ENCODE measurements around the gene BAMBI.

The BAMBI gene

DNA sequence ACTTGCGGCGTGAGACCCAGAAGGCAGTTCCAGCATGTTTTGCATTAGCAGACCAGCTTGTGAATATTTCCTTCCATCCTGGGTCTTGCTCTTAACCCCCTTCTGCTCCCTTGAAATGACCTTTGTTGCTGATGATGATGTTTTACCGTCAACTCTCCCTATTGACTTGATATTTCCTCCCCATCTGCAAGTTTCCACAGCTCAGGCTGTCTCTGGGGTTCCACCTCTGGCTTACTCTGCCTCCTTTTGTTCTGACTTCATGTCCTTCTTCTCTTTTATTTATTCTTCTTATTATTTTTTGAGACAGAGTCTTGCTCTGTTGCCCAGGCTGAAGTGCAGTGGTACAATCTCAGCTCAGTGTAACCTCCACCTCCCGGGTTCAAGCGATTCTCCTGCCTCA is 17.2 kb downstream of the BAMBI start:
- in situ Hi-C loops (cut with MboI; ENCODE audit: low sequenced_read_pairs) = no loop called here

DNA sequence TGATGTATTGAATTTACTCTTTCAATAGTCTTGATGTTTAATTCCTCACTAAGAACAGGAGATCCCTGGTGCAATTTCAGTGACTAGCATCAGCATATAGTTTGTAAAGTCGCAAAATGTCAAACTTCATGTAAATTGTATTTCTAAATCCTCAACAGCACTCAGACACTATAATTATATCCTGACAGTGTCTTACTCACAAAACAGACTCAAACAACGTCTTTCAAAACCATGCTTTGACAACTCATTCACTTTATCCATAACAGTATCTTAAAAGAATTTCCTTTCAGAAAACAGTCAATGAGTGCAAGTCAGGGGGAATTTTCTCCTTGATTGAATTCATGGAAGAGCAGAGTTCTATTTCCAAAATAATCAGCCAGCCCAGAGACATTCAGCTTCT is 20.8 kb downstream of the BAMBI start:
- in situ Hi-C loops (cut with MboI; ENCODE audit: low sequenced_read_pairs) = no loop called here

- in situ Hi-C loops (cut with MboI; ENCODE audit: low sequenced_read_pairs) = no loop called here
These were observed 27.3 kb downstream of the BAMBI start for GRCh38 chr10:28704464-28705161.

DNA sequence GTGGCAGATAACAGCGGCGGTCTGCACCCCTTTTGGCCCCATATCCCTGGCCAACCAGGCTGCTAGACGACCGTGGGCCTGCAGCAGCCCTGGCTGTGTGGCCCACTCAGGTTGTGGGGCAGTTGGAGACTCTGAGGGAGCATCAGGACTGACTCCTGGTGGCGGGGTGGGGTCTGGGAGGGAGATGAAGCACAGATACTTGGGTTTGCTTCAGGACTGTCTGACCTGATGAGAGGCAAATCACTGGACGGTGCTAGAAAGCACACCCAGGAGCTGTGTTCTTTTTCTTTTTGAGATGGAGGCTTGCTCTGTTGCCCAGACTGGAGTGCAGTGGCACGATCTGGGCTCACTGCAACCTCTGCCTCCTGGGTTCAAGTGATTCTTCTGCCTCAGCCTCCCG is 28.2 kb downstream of the BAMBI start:
- in situ Hi-C loops (cut with MboI; ENCODE audit: low sequenced_read_pairs) = no loop called here

GRCh38 chr10:28709001-28709710 is 31.8 kb downstream of the BAMBI start:
- in situ Hi-C loops (cut with MboI; ENCODE audit: low sequenced_read_pairs) = no loop called here

GRCh38 chr10:28710202-28710886 is 33.0 kb downstream of the BAMBI start:
- in situ Hi-C loops (cut with MboI; ENCODE audit: low sequenced_read_pairs) = no loop called here

DNA sequence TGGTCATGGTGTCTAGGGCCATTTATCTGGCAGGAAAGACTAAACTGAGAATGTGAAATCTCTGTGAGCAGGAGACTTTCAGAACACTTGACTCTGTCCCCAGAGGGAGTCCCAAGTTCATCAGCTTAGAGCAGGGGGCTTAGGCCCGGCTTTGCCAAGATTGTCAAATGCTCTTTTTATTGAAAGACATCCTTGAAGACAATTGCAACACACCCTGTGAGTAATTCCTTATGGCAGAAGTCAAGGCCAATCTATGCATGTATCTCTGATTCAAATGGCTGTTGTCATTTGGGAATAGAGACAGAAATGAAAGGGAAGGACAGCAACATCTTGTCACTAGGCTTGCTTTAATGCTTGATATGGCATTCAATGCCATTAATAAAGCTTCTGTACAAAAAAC is 33.7 kb downstream of the BAMBI start:
- in situ Hi-C loops (cut with MboI; ENCODE audit: low sequenced_read_pairs) = no loop called here

DNA sequence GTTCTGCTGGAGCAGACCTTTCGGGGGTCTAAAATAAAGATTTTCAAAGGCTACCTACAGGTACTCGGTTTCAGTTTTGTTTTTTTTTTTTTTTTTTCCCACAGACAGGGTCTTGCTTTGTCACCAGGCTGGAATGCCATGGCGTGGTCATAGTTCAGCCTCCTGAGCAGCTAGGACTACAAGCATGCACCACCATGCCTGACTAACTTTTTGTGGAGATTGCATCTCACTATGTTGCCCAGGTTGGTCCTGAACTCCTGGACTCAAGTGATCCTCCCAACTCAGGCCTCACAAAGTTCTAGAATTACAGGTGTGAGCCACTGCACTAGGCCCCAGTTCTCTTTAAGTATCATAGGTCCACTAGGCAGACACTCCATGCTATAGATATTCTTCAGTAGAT is 34.5 kb downstream of the BAMBI start:
- in situ Hi-C loops (cut with MboI; ENCODE audit: low sequenced_read_pairs) = no loop called here

DNA sequence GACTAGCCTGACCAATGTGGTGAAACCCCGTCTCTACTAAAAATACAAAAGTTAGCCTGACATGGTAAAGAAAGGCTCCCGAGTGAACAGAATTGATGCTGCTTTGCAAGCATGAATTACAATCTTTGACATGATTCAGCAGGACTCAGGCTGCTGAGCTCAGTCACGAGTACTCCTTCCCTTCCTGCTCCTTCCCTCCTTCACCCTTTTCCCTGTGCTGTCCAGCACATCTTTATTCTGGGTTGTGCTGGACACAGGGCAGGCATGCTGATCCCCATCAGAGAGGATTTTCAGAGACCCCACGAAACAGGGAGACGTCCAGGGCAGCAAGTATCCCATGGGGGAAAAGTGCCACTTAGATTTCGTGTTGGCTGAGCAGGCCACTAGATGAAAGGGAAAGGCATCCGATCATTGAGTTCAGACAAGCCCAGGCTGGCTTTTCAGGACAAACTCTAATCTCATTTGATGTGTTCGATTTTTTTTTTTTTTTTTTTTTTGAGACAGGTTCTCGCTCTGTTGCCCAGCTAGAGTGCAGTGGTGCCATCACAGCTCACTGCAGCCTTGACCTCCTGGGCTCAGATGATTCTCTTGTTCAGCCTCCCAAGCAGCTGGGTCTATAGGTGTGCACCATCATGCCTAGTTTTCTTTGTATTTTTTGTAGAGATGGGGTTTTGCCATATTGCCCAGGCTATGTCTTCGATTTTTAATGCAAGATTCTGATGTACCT is 36.5 kb downstream of the BAMBI start:
- in situ Hi-C loops (cut with MboI; ENCODE audit: low sequenced_read_pairs) = no loop called here

DNA sequence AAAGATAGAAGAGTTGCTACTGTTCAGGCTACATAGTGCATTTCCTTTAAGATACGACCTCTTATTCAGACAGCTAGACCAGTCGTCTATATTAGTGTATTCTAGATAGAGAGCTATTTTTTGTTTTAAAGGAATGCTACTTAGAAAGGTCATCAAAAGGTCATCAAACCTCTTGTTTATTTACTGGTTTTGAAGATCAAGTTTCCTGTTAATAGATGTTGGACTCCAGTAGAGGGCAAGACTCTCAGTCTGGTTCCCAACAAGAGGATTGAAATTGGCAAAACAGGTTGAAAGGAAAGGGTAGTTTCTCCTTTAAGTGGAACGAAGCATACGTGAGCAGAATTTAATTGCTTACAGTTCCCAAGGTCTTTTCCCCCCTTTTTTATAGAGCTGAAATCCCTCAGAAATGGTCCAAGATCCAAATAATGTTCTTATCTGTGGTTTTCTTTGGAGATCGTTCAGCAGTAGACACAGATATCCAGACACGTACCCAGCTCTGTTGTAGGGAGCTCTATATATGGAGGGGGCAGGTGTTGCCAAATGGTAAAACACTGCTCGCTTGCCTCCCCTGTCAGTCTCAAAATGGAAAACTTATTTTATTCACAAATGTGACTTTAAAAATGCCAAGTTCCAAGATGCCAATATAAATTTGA is 37.2 kb downstream of the BAMBI start:
- in situ Hi-C loops (cut with MboI; ENCODE audit: low sequenced_read_pairs) = no loop called here

GRCh38 chr10:28715246-28715645 is 37.9 kb downstream of the BAMBI start:
- in situ Hi-C loops (cut with MboI; ENCODE audit: low sequenced_read_pairs) = no loop called here

- in situ Hi-C loops (cut with MboI; ENCODE audit: low sequenced_read_pairs) = no loop called here
These were observed 38.4 kb downstream of the BAMBI start for GRCh38 chr10:28715757-28716156.

DNA sequence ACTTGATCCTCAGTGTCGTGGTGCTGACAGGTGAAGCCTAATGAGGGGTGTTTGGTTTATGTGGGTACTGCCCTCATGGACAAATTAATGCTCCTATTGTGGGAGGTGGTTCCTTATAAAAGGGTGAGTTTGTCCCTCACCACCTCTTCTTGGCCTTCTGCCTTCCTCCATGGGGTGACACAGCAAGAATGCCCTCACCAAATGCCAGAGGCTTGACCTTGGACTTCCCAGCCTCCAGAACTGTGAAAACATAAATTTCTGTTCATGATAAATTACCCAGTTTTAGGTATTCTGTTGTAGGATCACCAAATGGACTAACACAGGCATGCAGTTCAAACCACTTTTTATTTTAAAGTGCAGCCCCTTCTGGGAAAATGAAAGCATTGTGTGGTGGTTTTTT is 39.4 kb downstream of the BAMBI start:
- in situ Hi-C loops (cut with MboI; ENCODE audit: low sequenced_read_pairs) = no loop called here

DNA sequence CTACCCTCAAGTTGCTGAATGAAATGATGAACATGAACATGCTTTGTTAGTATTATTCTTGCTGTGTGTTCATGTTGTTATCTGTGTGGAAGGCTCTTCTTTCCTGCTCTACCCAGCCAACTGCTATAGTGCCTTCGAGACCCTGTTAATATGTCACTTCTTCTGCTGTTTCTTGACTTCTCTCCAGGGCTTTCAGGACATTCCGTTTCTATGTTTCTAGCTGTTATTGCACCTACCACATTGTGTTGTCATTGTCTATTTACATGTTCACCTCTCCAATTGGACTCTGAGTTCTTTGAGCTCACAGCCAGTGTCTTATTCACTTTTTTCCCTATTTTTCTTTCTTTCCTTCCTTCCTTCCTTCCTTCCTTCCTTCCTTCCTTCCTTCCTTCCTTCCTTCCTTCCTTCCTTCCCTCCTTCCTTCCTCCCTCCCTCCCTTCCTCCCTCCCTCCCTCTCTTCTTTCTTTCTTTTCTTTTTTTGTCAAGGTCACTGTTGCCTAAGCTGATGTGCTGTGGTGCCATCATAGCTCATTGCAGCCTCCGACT is 40.4 kb downstream of the BAMBI start:
- in situ Hi-C loops (cut with MboI; ENCODE audit: low sequenced_read_pairs) = no loop called here

DNA sequence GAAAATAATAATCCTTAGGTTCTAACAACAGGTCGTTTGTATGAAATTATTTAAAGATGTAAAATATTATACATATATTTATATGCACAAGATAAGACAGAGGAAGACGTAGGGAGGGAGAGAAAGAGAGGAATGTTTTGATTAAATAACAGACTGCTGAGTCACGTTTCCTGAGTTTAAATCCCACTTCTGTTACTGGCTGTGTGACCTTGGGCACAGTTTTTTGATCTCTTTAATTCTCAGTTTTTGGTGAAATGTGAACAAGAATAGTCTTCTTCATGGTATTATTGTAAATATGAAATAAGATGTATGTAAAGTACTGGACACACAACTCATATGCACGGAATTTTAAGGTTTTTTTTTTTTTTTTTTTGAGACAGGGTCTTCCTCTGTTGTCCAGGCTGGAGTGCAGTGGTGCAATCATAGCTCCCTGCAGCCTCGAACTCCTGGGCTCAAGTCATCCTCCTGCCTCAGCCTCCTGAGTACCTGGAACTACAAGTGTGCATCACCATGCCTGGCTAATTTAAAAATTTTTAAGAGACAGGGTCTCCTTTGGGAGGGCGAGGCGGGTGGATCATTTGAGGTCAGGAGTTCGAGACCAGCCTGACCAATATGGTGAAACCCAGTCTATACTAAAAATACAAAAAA is 42.6 kb downstream of the BAMBI start:
- in situ Hi-C loops (cut with MboI; ENCODE audit: low sequenced_read_pairs) = no loop called here

GRCh38 chr10:28721318-28721951 is 44.1 kb downstream of the BAMBI start:
- in situ Hi-C loops (cut with MboI; ENCODE audit: low sequenced_read_pairs) = no loop called here

- in situ Hi-C loops (cut with MboI; ENCODE audit: low sequenced_read_pairs) = no loop called here
These were observed 44.9 kb downstream of the BAMBI start for GRCh38 chr10:28722065-28722803.

DNA sequence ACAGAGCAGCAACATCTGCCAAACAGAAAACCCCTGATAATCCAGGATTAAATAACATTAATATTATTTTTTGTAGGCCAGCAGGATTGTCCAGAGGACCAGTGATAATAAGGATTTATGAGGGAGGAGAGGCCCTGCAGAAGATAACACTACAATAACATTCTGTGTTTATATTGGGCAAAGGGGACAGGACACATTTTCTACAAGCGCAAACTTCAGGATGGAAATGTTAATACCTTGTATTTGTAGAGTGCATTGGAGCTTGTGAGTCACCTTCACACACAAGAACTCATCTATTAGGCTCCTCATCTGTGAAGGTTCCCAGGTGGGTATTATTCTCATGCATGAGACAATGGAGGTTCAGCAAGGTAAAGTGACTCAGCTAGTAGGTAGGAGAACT is 51.0 kb downstream of the BAMBI start:
- in situ Hi-C loops (cut with MboI; ENCODE audit: low sequenced_read_pairs) = no loop called here

Measured in HL-60/S4 treated with retinoic acid at 250 ng/mL for 4 days and 3 days (cell line).